ENCODE measurements around the gene AMELY.

Gene AMELY

GRCh38 chrY:6928265-6928664 lies 16.7 kb upstream of the AMELY start:
- no peak for TF ChIP-seq CTCF (IDR thresholded peaks at IDR 0.05)

DNA sequence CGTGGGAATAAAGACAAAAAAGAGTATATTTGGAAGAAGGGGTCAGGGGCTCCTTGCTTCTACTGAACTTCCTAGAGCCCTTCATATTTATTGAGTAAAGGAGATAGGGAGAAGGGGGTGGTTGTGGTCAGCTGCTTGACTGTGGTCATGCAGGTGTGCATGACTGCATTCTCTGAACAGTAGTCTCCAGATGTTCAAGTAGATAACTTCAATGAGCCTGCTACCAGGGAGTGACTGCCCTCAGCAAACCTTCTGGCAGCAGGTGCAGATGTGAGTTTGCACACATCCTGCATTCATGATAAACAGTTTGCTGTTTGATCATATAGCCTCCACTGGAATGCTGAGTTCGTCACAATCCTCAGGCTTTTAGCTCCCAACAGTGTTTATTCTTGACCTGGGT lies 9.5 kb upstream of the AMELY start:
- TF ChIP-seq CTCF (IDR thresholded peaks at IDR 0.05): no peak

GRCh38 chrY:6913362-6913761 lies 1.8 kb upstream of the AMELY start:
- no peak for TF ChIP-seq CTCF (IDR thresholded peaks at IDR 0.05)

DNA sequence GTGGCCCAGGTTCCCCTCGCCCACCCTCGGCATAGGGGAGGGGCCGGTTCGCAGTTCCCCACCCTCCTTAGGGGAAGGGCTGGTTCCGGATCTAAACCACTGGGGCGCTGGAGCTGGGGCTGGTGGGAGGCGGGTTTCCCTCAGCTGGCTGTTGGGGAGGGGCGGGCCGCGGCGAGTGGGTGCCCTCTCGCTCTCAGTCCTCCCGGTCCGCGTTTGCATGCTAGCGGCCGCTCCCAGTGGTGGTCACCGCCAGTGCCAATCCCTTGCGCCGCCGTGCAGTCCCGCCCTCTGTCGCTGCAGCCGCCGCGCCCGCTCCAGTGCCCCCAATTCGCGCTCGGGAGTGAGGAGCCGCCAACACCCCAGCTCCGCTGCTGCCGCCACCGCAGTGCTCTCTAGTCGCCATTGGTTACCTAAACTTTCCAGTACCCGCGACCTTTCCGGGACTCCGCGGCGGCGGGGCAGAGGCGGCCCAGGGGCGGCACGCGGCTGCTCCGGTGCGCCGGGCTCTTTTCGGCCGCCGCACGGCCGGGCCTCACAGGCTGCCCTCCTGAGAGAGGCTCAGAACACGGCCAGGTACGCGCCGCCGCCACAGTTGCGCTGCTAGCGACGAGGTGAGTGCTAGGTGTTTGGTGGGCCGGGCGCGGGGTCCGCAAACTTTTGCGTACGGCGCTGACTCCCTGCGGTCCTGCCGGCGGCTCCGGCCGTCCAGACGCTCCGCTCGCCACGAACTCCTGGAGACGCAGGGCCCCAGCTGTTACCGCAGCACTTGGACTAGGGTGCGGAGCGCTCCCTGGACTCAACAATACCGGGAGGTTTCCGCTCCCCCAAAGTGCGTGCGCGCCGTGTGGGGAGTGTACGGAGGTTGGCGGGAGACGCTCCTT lies 940 bp downstream of the AMELY start, which contains the start of gene TBL1Y:
Gene TBL1Y, plus strand, starts transcription at position 326 of the 881 bp plus-strand sequence. CDS start 114,388 bp downstream, outside the sequence.
- TF ChIP-seq CTCF (IDR thresholded peaks at IDR 0.05): no peak

DNA sequence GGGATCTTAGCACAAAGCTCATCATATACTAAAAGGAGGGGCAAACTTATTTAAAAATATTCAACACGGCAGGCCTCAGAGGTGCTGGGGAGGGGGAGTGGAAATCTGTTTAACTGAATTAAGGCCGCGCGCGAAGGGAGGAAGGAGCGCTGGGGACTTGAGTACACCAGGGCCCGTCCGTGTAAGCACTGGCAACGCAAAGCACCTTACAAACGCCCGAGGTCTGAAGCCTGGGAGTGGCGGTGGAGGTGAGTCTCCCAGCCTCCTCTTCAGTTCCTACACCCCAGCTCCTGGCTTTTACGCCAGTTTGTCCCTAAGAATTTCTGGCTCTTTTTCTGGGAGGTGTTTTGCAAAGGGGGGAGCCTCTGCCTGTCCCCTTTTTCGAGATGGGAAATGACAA lies 1.7 kb downstream of the AMELY start:
- TF ChIP-seq CTCF (IDR thresholded peaks at IDR 0.05): no peak

DNA sequence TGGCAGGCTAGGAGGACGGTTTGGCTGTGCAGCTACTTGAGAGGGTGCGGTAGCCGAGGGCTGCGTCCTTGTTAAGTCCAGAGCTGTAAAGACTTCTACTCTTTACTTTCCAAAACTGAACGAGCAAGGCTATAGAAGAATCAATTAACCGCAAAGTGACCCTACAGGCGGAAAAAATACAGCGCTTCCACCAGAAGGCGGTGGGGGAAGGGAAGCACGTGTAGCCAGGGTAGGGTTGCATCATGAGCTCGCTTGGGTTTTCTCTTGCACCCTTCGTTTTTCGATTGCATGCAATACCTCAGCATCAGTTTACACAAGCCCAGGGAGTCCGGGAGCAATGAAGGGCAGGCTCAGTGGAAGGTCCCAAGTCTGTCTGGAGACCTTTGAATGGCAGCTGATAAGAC lies 2.4 kb downstream of the AMELY start:
- no peak for TF ChIP-seq CTCF (IDR thresholded peaks at IDR 0.05)

- no peak for TF ChIP-seq CTCF (IDR thresholded peaks at IDR 0.05)
Observed at GRCh38 chrY:6907591-6907990, 4.0 kb downstream of the AMELY start.

Data from LNCAP (cell line).